Keratinocyte (primary cell): ENCODE measurements around the gene CNPY2. TPM values are rescaled to one million over a fixed set of nuclear protein-coding genes. Genes with fewer than 3 reads are reported as not detected.

ENCODE experiments used
- DNase-seq: peaks from one replicate; pipeline ENCODE4 v3.0.0-alpha.2; 2011; ENCODE audit warnings: low read depth, missing footprints, low spot score
- FAIRE-seq: peaks from 2 replicates; lab custom pipeline; 2011; peaks lifted over from hg19 to GRCh38; lab: Jason Lieb, UNC
- H2AFZ ChIP-seq: 2 replicates; pipeline ENCODE4 v1.6.0; 2012; ENCODE audit warnings: low read length, control low read depth, inconsistent platforms; ENCODE audit not compliant: control insufficient read depth
- H3K27ac ChIP-seq: 2 replicates; pipeline ENCODE4 v1.5.1; 2011; ENCODE audit warnings: low read length; ENCODE audit not compliant: control insufficient read depth, insufficient read depth
- H3K27me3 ChIP-seq: 3 replicates; pipeline ENCODE4 v1.6.0; 2011; ENCODE audit warnings: low read length; ENCODE audit not compliant: control insufficient read depth, insufficient read depth; ENCODE audit errors: extremely low read depth
- H3K36me3 ChIP-seq, 2 experiments: 2 replicates in 1 of 2; 3 replicates in 1 of 2; pipeline ENCODE4 v1.5.1; 2011; ENCODE audit warnings: low read length in 2 of 2, mild to moderate bottlenecking in 1 of 2; ENCODE audit not compliant: control insufficient read depth in 2 of 2, insufficient read depth in 2 of 2; ENCODE audit errors: extremely low read depth in 1 of 2
- H3K4me1 ChIP-seq: 3 replicates; pipeline ENCODE4 v1.5.1; 2011; ENCODE audit warnings: low read length; ENCODE audit not compliant: control insufficient read depth, insufficient read depth; ENCODE audit errors: extremely low read depth
- H3K4me2 ChIP-seq: 3 replicates; pipeline ENCODE4 v1.6.0; 2011; ENCODE audit warnings: low read depth, low read length; ENCODE audit not compliant: control insufficient read depth, insufficient read depth; ENCODE audit errors: extremely low read depth
- H3K4me3 ChIP-seq, 3 experiments: fragments of 200-600 bp in 1 of 3; sonication (generic) in 1 of 3; 2 replicates in 2 of 3; 3 replicates in 1 of 3; pipeline ENCODE4 v1.5.1; 2011 to 2016; ENCODE audit warnings: low read length in 3 of 3, mild to moderate bottlenecking in 3 of 3, control low read depth in 2 of 3, inconsistent platforms in 1 of 3, low read depth in 1 of 3, mixed read lengths in 1 of 3, mixed run types in 1 of 3, moderate library complexity in 1 of 3; ENCODE audit not compliant: control insufficient read depth in 2 of 3, insufficient read depth in 2 of 3; ENCODE audit errors: extremely low read depth in 1 of 3
- H3K79me2 ChIP-seq: 2 replicates; pipeline ENCODE4 v1.6.0; 2012; ENCODE audit warnings: low read length; ENCODE audit not compliant: control insufficient read depth, insufficient read depth
- H3K9ac ChIP-seq: 3 replicates; pipeline ENCODE4 v1.6.0; 2011; ENCODE audit warnings: low read length; ENCODE audit not compliant: control insufficient read depth, insufficient read depth; ENCODE audit errors: extremely low read depth
- H3K9me1 ChIP-seq: 3 replicates; pipeline ENCODE4 v1.6.0; 2011; ENCODE audit warnings: low read length; ENCODE audit not compliant: control insufficient read depth, insufficient read depth; ENCODE audit errors: extremely low read depth
- H3K9me3 ChIP-seq: 2 replicates; pipeline ENCODE4 v1.5.1; 2012; ENCODE audit warnings: low read depth, low read length; ENCODE audit not compliant: control insufficient read depth
- H4K20me1 ChIP-seq: 3 replicates; pipeline ENCODE4 v1.6.0; 2011; ENCODE audit warnings: low read length; ENCODE audit not compliant: control insufficient read depth, insufficient read depth; ENCODE audit errors: extremely low read depth
- CTCF ChIP-seq, 3 experiments: IDR thresholded peaks in 1 of 3; conservative IDR thresholded peaks in 1 of 3; optimal IDR thresholded peaks in 1 of 3; 2 replicates in 2 of 3; 3 replicates in 1 of 3; pipeline versions ENCODE3 to v1.5.1; 2011; ENCODE audit warnings: low read length in 3 of 3, mild to moderate bottlenecking in 3 of 3, moderate library complexity in 2 of 3, control low read depth in 1 of 3, inconsistent platforms in 1 of 3; ENCODE audit not compliant: insufficient read depth in 2 of 3; ENCODE audit errors: extremely low read depth in 1 of 3
- EZH2 ChIP-seq: IDR thresholded peaks from one replicate; pipeline ENCODE4 v1.6.1; 2012; ENCODE audit warnings: inconsistent platforms, mild to moderate bottlenecking, low read length, moderate library complexity
- dilution Hi-C: fragments of 300-500 bp; cut with MboI; formaldehyde crosslinking; loops from one replicate; pipeline ENCODE4 v1.7.0; 2020; ENCODE audit warnings: low sequenced_read_pairs; ENCODE audit not compliant: extremely low pct_ligation_motif_present
- polyA plus RNA-seq, 5 experiments: library from polyadenylated mRNA; depleted of rRNA in 3 of 5; stranded (reverse) in 3 of 5; stranded (forward) in 1 of 5; unstranded in 1 of 5; fragments of >200 nt; gene quantifications; 1 replicate in 1 of 5; 2 replicates in 3 of 5; 3 replicates in 1 of 5; pipeline versions ENCODE4 v1.2.1 to v1.2.3, GENCODE V29; 2011 to 2012; ENCODE audit warnings: missing spikeins in 2 of 5, low read depth in 1 of 5, low replicate concordance in 1 of 5

CNPY2 gene
- polyA plus RNA-seq, 1 donor (not counting 4 experiments of a cell fraction or from before 2014, with no cell fraction given), result 162 TPM

- no peak overlapping the region for H3K27ac ChIP-seq
- no peak for FAIRE-seq
- no peaks in the 10 kb centered on the region for H3K9me3 ChIP-seq
- DNase-seq, result no peak
- peaks cover 8% of the 10 kb centered on the region for H3K4me1 ChIP-seq
- no peaks in the 10 kb centered on the region for H4K20me1 ChIP-seq
- no peaks in the 10 kb centered on the region for H3K9me1 ChIP-seq
- TF ChIP-seq EZH2 (no peak), CTCF (optimal IDR thresholded peaks at IDR 0.05 in 1 of 3, IDR thresholded peaks at IDR 0.05 in 1 of 3, conservative IDR thresholded peaks at IDR 0.05 in 1 of 3; ENCODE audit: extremely low read depth in 1 of 3, insufficient read depth in 2 of 3, low read length in 3 of 3) (no peak)
- H3K4me2 ChIP-seq, result no peak overlapping the region
- H3K9ac ChIP-seq, result no peak overlapping the region
- peaks cover 2 to 5% of the 10 kb centered on the region in 2 experiments for H3K36me3 ChIP-seq
- no peaks in the 10 kb centered on the region for H3K27me3 ChIP-seq
- no peak overlapping the region for H2AFZ ChIP-seq
- dilution Hi-C loops, result no loop called here
- H3K4me3 ChIP-seq, result no peak overlapping the region
- H3K79me2 ChIP-seq, result peaks cover 2% of the 10 kb centered on the region
These were observed 15.2 kb upstream of the CNPY2 start for GRCh38 chr12:56330936-56331490.

- Histone ChIP-seq H3K4me3 (no peak overlapping the region), H3K9me1 (no peaks in the 10 kb centered on the region), H3K79me2 (no peaks in the 10 kb centered on the region), H2AFZ (no peak overlapping the region), H3K4me1 (no peaks in the 10 kb centered on the region), H3K27ac (no peak overlapping the region), H4K20me1 (no peaks in the 10 kb centered on the region), H3K9me3 (no peaks in the 10 kb centered on the region), H3K36me3 (peaks cover 13 to 26% of the 10 kb centered on the region in 2 experiments), H3K27me3 (no peaks in the 10 kb centered on the region), H3K9ac (no peak overlapping the region), H3K4me2 (no peak overlapping the region)
- DNase-seq (no peak), FAIRE-seq (no peak)
- no peak for TF ChIP-seq EZH2
- TF ChIP-seq CTCF (optimal IDR thresholded peaks at IDR 0.05 in 1 of 3, IDR thresholded peaks at IDR 0.05 in 1 of 3, conservative IDR thresholded peaks at IDR 0.05 in 1 of 3; ENCODE audit: extremely low read depth in 1 of 3, insufficient read depth in 2 of 3, low read length in 3 of 3), result no peak
- dilution Hi-C loops, result no loop called here
These were observed 10.7 kb upstream of the CNPY2 start for GRCh38 chr12:56326533-56326932.
